Spinal cord (tissue), 10 donors: ENCODE measurements around the gene MREG. TPM values are rescaled to one million over a fixed set of nuclear protein-coding genes. Genes with fewer than 3 reads are reported as not detected.
"Not testable (repeated sequence)": the region's sequence is repeated elsewhere in the genome, so short reads cannot be mapped to it uniquely, and the experiment has no call there.

ENCODE experiments used
- DNase-seq, 6 donors: peaks; one replicate each; pipeline versions ENCODE4 v3.0.0 to v3.0.0-alpha.2; 2013 to 2015; ENCODE audit warnings: low spot score in 6 of 6, low read depth in 4 of 6
- H3K27ac ChIP-seq: one replicate; pipeline ENCODE4 v1.5.1; 2013; ENCODE audit warnings: low read depth, low read length, control low read depth
- H3K27me3 ChIP-seq: one replicate; pipeline ENCODE4 v1.6.1; 2013; ENCODE audit warnings: low read length; ENCODE audit not compliant: control insufficient read depth, insufficient read depth
- H3K36me3 ChIP-seq: one replicate; pipeline ENCODE4 v1.6.1; 2013; ENCODE audit warnings: low read length; ENCODE audit not compliant: control insufficient read depth, insufficient read depth
- H3K4me1 ChIP-seq: one replicate; pipeline ENCODE4 v1.6.1; 2013; ENCODE audit warnings: low read length; ENCODE audit not compliant: control insufficient read depth, insufficient read depth
- H3K4me3 ChIP-seq: one replicate; pipeline ENCODE4 v1.5.1; 2013; ENCODE audit warnings: low read depth, low read length, control low read depth
- H3K9me3 ChIP-seq: one replicate; pipeline ENCODE4 v1.6.1; 2013; ENCODE audit warnings: low read length; ENCODE audit not compliant: control insufficient read depth, insufficient read depth
- WGBS: methylation state at CpG from one replicate; pipeline ENCODE4 v1.1.5; 2013; ENCODE audit warnings: missing lambda C conversion rate; ENCODE audit not compliant: insufficient coverage; 5-methylcytosine and 5-hydroxymethylcytosine counted together
- polyA plus RNA-seq, 2 donors: library from polyadenylated mRNA; unstranded; fragments of 120-200 nt; gene quantifications; one replicate each; pipeline ENCODE4 v1.2.1, GENCODE V29; 2013; ENCODE audit not compliant: insufficient read length in 2 of 2
- total RNA-seq, 2 donors: library from RNA; depleted of rRNA in 1 of 2; stranded (reverse); fragments of 120-200 nt in 1 of 2; fragments of >200 nt in 1 of 2; gene quantifications; one replicate each; pipeline versions ENCODE4 v1.2.3 to v1.2.4, GENCODE V29; 2013 to 2014
- donor health status: healthy.

Gene MREG
- total and polyA plus RNA-seq, 4 donors: 4.5 to 11.6 (median 6.7) TPM

GRCh38 chr2:215981115-215981514, 32.2 kb downstream of the MREG start:
- DNase-seq: no peak
- Histone ChIP-seq H3K36me3 (no peaks in the 10 kb centered on the region), H3K4me3 (no peak overlapping the region), H3K27ac (no peak overlapping the region), H3K27me3 (no peaks in the 10 kb centered on the region), H3K9me3 (no peaks in the 10 kb centered on the region), H3K4me1 (no peaks in the 10 kb centered on the region)
- WGBS: 90% methylated on average over 5 of the region's 7 CpGs

- H3K27ac ChIP-seq: no peak overlapping the region
- H3K9me3 ChIP-seq: no peaks in the 10 kb centered on the region
- DNase-seq: no peak
- H3K27me3 ChIP-seq: no peaks in the 10 kb centered on the region
- no CpG with 5 or more reads among the region's 2 CpGs for WGBS
- H3K4me3 ChIP-seq: no peak overlapping the region
- H3K4me1 ChIP-seq: no peaks in the 10 kb centered on the region
- no peaks in the 10 kb centered on the region for H3K36me3 ChIP-seq
These were observed 33.7 kb downstream of the MREG start for GRCh38 chr2:215979620-215980019.

GRCh38 chr2:215974700-215975429, 38.5 kb downstream of the MREG start:
- H3K4me1 ChIP-seq: no peaks in the 10 kb centered on the region
- no peak overlapping the region for H3K27ac ChIP-seq
- no peaks in the 10 kb centered on the region for H3K27me3 ChIP-seq
- H3K4me3 ChIP-seq: no peak overlapping the region
- H3K36me3 ChIP-seq: no peaks in the 10 kb centered on the region
- H3K9me3 ChIP-seq: no peaks in the 10 kb centered on the region
- WGBS: 57% methylated on average over 1 of the region's 2 CpGs
- DNase-seq: no peak

- Histone ChIP-seq H3K9me3 (no peaks in the 10 kb centered on the region), H3K27ac (no peak overlapping the region), H3K4me1 (no peaks in the 10 kb centered on the region), H3K36me3 (no peaks in the 10 kb centered on the region), H3K27me3 (no peaks in the 10 kb centered on the region), H3K4me3 (no peak overlapping the region)
- WGBS: no CpG with 5 or more reads among the region's 6 CpGs
- no peak for DNase-seq
These were observed 39.2 kb downstream of the MREG start for GRCh38 chr2:215973954-215974699.

- Histone ChIP-seq H3K36me3 (no peaks in the 10 kb centered on the region), H3K27me3 (no peaks in the 10 kb centered on the region), H3K4me3 (no peak overlapping the region), H3K27ac (no peak overlapping the region), H3K9me3 (no peaks in the 10 kb centered on the region), H3K4me1 (no peaks in the 10 kb centered on the region)
- no peak for DNase-seq
- 85% methylated on average over 3 of the region's 7 CpGs for WGBS
These were observed 40.1 kb downstream of the MREG start for GRCh38 chr2:215973145-215973792.

GRCh38 chr2:215971671-215972070, 41.7 kb downstream of the MREG start:
- Histone ChIP-seq H3K36me3 (no peaks in the 10 kb centered on the region), H3K27ac (no peak overlapping the region), H3K4me3 (no peak overlapping the region), H3K4me1 (no peaks in the 10 kb centered on the region), H3K27me3 (no peaks in the 10 kb centered on the region), H3K9me3 (no peaks in the 10 kb centered on the region)
- WGBS: 97% methylated on average over 5 of the region's 5 CpGs
- no peak for DNase-seq

- 100% methylated on average over 1 of the region's 4 CpGs for WGBS
- H3K4me1 ChIP-seq, H3K27me3 ChIP-seq, H3K9me3 ChIP-seq, H3K4me3 ChIP-seq, H3K27ac ChIP-seq, H3K36me3 ChIP-seq, DNase-seq: not testable (repeated sequence)
These were observed 42.5 kb downstream of the MREG start for GRCh38 chr2:215970894-215971293.

GRCh38 chr2:215970425-215970824, 42.9 kb downstream of the MREG start:
- 100% methylated on average over 1 of the region's 5 CpGs for WGBS
- Histone ChIP-seq H3K36me3 (no peaks in the 10 kb centered on the region), H3K4me1 (no peaks in the 10 kb centered on the region), H3K4me3 (no peak overlapping the region), H3K27ac (no peak overlapping the region), H3K27me3 (no peaks in the 10 kb centered on the region), H3K9me3 (no peaks in the 10 kb centered on the region)
- DNase-seq: no peak

GRCh38 chr2:215969131-215969841, 44.1 kb downstream of the MREG start:
- DNase-seq: peak in 1 of 6 donors; percentile 59
- H3K36me3 ChIP-seq: no peaks in the 10 kb centered on the region
- no peaks in the 10 kb centered on the region for H3K4me1 ChIP-seq
- H3K9me3 ChIP-seq: no peaks in the 10 kb centered on the region
- WGBS: 89% methylated on average over 4 of the region's 6 CpGs
- H3K27ac ChIP-seq: no peak overlapping the region
- H3K27me3 ChIP-seq: no peaks in the 10 kb centered on the region
- no peak overlapping the region for H3K4me3 ChIP-seq
